ENCODE results near the gene CDK19. TPM values are rescaled to one million over a fixed set of nuclear protein-coding genes. Genes with fewer than 3 reads are reported as not detected.
"Not testable (repeated sequence)": the region's sequence is repeated elsewhere in the genome, so short reads cannot be mapped to it uniquely, and the experiment has no call there.

The CDK19 gene
- total RNA-seq, 1 experiment from 2014 or later, result 36.8 TPM

DNA sequence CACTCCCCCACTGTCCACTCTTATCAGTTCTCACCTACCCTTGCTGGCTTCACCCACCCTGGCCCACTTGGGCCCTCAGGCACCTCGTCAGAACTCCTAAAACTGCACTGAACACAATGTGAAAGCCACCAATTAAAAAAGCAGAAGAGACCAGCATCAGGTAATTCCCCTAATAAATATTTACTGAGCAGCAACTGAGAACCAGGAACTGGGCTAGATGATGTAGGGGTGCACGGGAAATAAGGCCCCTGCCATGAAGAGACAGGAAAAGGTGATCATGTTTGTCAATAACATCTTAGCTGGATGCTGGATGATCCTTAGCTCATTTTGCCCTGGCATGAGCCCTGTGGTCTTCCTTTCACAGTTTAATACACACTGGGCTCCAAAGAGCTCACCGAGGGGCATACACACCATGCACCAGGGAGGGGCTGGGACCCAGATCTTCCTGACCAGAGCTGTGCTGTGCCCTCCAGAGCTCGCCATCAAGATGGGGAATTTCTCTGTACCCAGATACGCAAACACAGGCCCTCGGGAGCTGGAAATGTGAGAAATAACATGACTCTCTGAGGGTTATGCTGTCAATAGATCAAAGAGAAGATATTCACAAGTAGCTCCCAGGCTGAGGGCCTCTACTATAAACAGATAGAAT, 225.3 kb downstream of the CDK19 start:
- no peaks in the 10 kb centered on the region for H4K20me1 ChIP-seq (ENCODE audit: insufficient read depth)
- no peak overlapping the region for H3K4me3 ChIP-seq
- no peaks in the 10 kb centered on the region for H3K27me3 ChIP-seq (ENCODE audit: insufficient read depth, low read depth)
- intact Hi-C loops (cut with micrococcal nuclease; ENCODE audit: unreplicated experiment), result no loop called here
- TF ChIP-seq CTCF (conservative IDR thresholded peaks at IDR 0.05), result no peak
- no peak for TF ChIP-seq EZH2 (IDR thresholded peaks at IDR 0.05; ENCODE audit: low read depth)
- POLR2A ChIA-PET (ENCODE audit: unreplicated experiment), result no interaction called here
- H3F3A ChIP-seq (ENCODE audit: insufficient read depth, low read depth), result no peaks in the 10 kb centered on the region
- H3K36me3 ChIP-seq (ENCODE audit: low read depth), result no peaks in the 10 kb centered on the region
- H3K27ac ChIP-seq, result no peak overlapping the region
- BruUV-seq (replicated peaks), result no TSS peak
- no peak overlapping the region for H3K4me2 ChIP-seq
- DNase-seq, result no peak
- H3K9me2 ChIP-seq (ENCODE audit: insufficient read depth), result no peaks in the 10 kb centered on the region
- no peaks in the 10 kb centered on the region for H3K4me1 ChIP-seq (replicated peaks; ENCODE audit: insufficient read depth)
- no peak overlapping the region for H2AFZ ChIP-seq
- H3K9me3 ChIP-seq (ENCODE audit: insufficient read depth, low read depth), result peaks cover 3% of the 10 kb centered on the region; the same call in 1 of the 2 replicates
- no peaks in the 10 kb centered on the region for H3K79me2 ChIP-seq (ENCODE audit: low read depth)
- CTCF ChIA-PET, result no interaction called here

DNA sequence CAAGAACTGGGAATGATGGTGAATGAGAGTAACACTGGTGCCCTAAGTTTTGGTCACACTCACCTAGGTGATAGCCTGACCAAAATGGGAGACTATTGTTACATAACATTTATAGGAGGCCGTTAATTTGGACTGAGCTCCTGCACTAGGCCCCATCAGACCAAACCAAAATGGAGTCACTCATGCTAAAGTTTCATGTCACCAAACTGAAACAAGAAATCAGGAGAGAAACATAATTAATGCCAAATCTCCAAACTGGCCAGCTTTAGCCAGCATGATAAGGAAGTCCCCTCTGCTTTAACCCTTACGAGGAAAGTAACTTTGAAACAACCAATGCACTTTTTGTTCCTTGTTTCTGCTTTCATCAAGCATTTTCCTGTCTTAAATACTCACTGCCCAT, 227.9 kb downstream of the CDK19 start:
- no peak overlapping the region for H3K4me2 ChIP-seq

GRCh38 chr6:110581679-110582078, 233.6 kb downstream of the CDK19 start:
- Histone ChIP-seq H2AFZ (no peak overlapping the region), H3K27ac (no peak overlapping the region), H3K9me3 (ENCODE audit: insufficient read depth, low read depth) (no peaks in the 10 kb centered on the region), H3K79me2 (ENCODE audit: low read depth) (no peaks in the 10 kb centered on the region), H3K4me2 (no peak overlapping the region), H3K4me3 (no peak overlapping the region), H3F3A (ENCODE audit: insufficient read depth, low read depth) (no peaks in the 10 kb centered on the region; the same call in 1 of the 2 replicates), H3K9me2 (ENCODE audit: insufficient read depth) (no peaks in the 10 kb centered on the region; the same call in 1 of the 2 replicates), H3K4me1 (replicated peaks; ENCODE audit: insufficient read depth) (no peaks in the 10 kb centered on the region), H4K20me1 (ENCODE audit: insufficient read depth) (no peaks in the 10 kb centered on the region), H3K36me3 (ENCODE audit: low read depth) (no peaks in the 10 kb centered on the region), H3K27me3 (ENCODE audit: insufficient read depth, low read depth) (no peaks in the 10 kb centered on the region)
- no TSS peak for BruUV-seq (replicated peaks)
- ChIA-PET POLR2A (ENCODE audit: unreplicated experiment) (no interaction called here), CTCF (no interaction called here)
- DNase-seq, result no peak
- intact Hi-C loops (cut with micrococcal nuclease; ENCODE audit: unreplicated experiment), result no loop called here
- TF ChIP-seq EZH2 (IDR thresholded peaks at IDR 0.05; ENCODE audit: low read depth), result no peak

More for the DNA sequence above, 227.9 kb downstream of the CDK19 start:
- H3F3A ChIP-seq (ENCODE audit: insufficient read depth, low read depth), result no peaks in the 10 kb centered on the region; the same call in 1 of the 2 replicates
- no peak for DNase-seq
- no peak overlapping the region for H3K4me3 ChIP-seq
- H4K20me1 ChIP-seq (ENCODE audit: insufficient read depth), result no peaks in the 10 kb centered on the region
- no peaks in the 10 kb centered on the region for H3K9me3 ChIP-seq (ENCODE audit: insufficient read depth, low read depth)
- H2AFZ ChIP-seq, result no peak overlapping the region
- intact Hi-C loops (cut with micrococcal nuclease; ENCODE audit: unreplicated experiment), result no loop called here
- no peaks in the 10 kb centered on the region for H3K27me3 ChIP-seq (ENCODE audit: insufficient read depth, low read depth)
- H3K4me1 ChIP-seq (replicated peaks; ENCODE audit: insufficient read depth), result no peaks in the 10 kb centered on the region
- TF ChIP-seq EZH2 (IDR thresholded peaks at IDR 0.05; ENCODE audit: low read depth) (no peak), CTCF (conservative IDR thresholded peaks at IDR 0.05) (no peak)
- H3K36me3 ChIP-seq (ENCODE audit: low read depth), result no peaks in the 10 kb centered on the region
- H3K9me2 ChIP-seq (ENCODE audit: insufficient read depth), result no peaks in the 10 kb centered on the region
- no TSS peak for BruUV-seq (replicated peaks)
- POLR2A ChIA-PET (ENCODE audit: unreplicated experiment), result interaction anchor here (0.7 kb wide), 1 partner anchor 249 kb away, joined by 8 read pairs; no protein-coding TSS in a partner anchor
- CTCF ChIA-PET, result no interaction called here
- no peaks in the 10 kb centered on the region for H3K79me2 ChIP-seq (ENCODE audit: low read depth)
- H3K27ac ChIP-seq, result no peak overlapping the region

DNA sequence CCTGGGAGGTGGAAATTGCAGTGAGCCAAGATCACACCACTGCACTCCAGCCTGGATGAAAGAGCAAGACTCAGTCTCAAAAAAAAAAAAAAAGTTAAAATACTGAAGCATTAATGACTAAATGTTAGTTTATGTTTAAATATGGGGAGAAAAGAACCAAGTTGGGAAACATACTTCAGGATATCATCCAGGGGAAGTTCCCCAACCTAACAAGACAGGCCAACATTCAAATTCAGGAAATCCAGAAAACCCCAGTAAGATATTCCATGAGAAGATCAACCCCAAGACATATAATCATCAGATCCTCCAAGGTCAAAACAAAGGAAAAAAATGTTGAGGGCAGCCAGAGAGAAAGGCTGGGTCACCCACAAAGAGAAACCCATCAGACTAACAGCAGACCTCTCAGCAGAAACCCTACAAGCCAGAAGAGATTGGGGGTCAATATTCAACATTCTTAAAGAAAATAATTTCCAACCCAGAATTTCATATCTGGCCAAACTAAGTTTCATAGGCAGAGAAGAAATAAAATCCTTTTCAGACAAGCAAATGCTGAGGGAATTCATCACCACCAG, 237.6 kb downstream of the CDK19 start:
- H2AFZ ChIP-seq, result not testable (repeated sequence)

More for the DNA sequence above, 237.6 kb downstream of the CDK19 start:
- H3K4me1 ChIP-seq (replicated peaks; ENCODE audit: insufficient read depth); H3K4me2 ChIP-seq; H3K27ac ChIP-seq; H3K9me3 ChIP-seq (ENCODE audit: insufficient read depth, low read depth); H4K20me1 ChIP-seq (ENCODE audit: insufficient read depth); H3K36me3 ChIP-seq (ENCODE audit: low read depth); H3K4me3 ChIP-seq; H3K27me3 ChIP-seq (ENCODE audit: insufficient read depth, low read depth); BruUV-seq (replicated peaks); DNase-seq; intact Hi-C loops (cut with micrococcal nuclease; ENCODE audit: unreplicated experiment); H3K9me2 ChIP-seq (ENCODE audit: insufficient read depth); CTCF ChIA-PET; H3F3A ChIP-seq (ENCODE audit: insufficient read depth, low read depth); POLR2A ChIA-PET (ENCODE audit: unreplicated experiment); H3K79me2 ChIP-seq (ENCODE audit: low read depth): not testable (repeated sequence)

All from PC-9 (cell line).